Measurements from ENCODE around the gene CRELD1.

CRELD1 gene

GRCh38 chr3:9932843-9933560, 632 bp upstream of the CRELD1 start:
- no peak overlapping the region for H3K9ac ChIP-seq
- peak overlapping the region; percentile 87 for H3K4me2 ChIP-seq (ENCODE audit: low read length)
- H3K9me3 ChIP-seq (ENCODE audit: control insufficient read depth, low read length) = no peaks in the 10 kb centered on the region
- peaks cover 10% of the 10 kb centered on the region for H3K4me1 ChIP-seq
- peaks cover 9% of the 10 kb centered on the region for H3K79me2 ChIP-seq
- H2AFZ ChIP-seq = peak overlapping the region; percentile 99
- TF ChIP-seq CTCF (IDR thresholded peaks at IDR 0.05) = peak; percentile 85
- peak overlapping the region; percentile 92 for H3K4me3 ChIP-seq (ENCODE audit: low read depth, low read length)
- peak overlapping the region; percentile 93 for H3K27ac ChIP-seq
- H3K36me3 ChIP-seq (ENCODE audit: control insufficient read depth, insufficient read depth, low read length) = no peaks in the 10 kb centered on the region
- no peaks in the 10 kb centered on the region for H3K27me3 ChIP-seq (ENCODE audit: control insufficient read depth, insufficient read depth, low read length)

DNA sequence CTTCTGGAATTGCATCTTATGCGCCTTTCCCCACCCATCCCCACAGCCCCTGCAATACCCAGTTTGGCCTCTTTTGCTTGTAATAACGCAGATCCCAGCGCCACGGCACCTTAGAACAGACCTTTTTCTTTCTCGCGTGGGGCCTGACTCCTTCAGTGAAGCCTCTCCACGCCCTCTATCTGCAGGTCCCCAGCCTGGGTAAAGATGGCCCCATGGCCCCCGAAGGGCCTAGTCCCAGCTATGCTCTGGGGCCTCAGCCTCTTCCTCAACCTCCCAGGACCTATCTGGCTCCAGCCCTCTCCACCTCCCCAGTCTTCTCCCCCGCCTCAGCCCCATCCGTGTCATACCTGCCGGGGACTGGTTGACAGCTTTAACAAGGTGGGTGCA, 594 bp downstream of the CRELD1 start:
- Histone ChIP-seq H3K27ac (peak overlapping the region; percentile 93), H3K4me1 (peaks cover 10% of the 10 kb centered on the region), H3K36me3 (ENCODE audit: control insufficient read depth, insufficient read depth, low read length) (no peaks in the 10 kb centered on the region)

DNA sequence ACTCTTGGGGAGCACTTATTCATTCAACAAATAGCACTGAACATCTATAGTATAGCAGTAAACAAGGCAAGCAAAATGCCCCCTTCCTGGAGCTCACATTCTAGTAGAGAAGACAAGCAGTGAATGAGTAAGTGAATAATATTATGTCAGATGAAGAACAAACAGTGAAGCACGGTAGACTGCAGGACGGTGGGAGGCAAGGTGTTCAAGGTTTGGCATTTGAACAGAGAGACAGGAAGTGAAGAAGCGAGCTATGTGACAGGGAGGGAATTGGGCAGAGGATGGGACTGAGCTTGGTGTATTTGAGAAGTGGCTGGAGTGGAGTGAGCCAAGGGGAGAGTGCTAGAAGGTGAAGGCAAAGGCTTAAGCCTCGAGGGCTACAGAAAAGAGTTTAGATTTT, 1.4 kb downstream of the CRELD1 start:
- peaks cover 9% of the 10 kb centered on the region for H3K79me2 ChIP-seq
- no peak overlapping the region for H3K27ac ChIP-seq
- no peak overlapping the region for H3K9ac ChIP-seq

More for the DNA sequence above, 594 bp downstream of the CRELD1 start:
- Histone ChIP-seq H2AFZ (peak overlapping the region; percentile 99), H3K27me3 (ENCODE audit: control insufficient read depth, insufficient read depth, low read length) (no peaks in the 10 kb centered on the region), H3K9ac (peak overlapping the region; percentile 81), H3K9me3 (ENCODE audit: control insufficient read depth, low read length) (no peaks in the 10 kb centered on the region), H3K4me3 (ENCODE audit: low read depth, low read length) (peak overlapping the region; percentile 92), H3K79me2 (peaks cover 9% of the 10 kb centered on the region), H3K4me2 (ENCODE audit: low read length) (peak overlapping the region; percentile 87)
- TF ChIP-seq CTCF (IDR thresholded peaks at IDR 0.05) = no peak

DNA sequence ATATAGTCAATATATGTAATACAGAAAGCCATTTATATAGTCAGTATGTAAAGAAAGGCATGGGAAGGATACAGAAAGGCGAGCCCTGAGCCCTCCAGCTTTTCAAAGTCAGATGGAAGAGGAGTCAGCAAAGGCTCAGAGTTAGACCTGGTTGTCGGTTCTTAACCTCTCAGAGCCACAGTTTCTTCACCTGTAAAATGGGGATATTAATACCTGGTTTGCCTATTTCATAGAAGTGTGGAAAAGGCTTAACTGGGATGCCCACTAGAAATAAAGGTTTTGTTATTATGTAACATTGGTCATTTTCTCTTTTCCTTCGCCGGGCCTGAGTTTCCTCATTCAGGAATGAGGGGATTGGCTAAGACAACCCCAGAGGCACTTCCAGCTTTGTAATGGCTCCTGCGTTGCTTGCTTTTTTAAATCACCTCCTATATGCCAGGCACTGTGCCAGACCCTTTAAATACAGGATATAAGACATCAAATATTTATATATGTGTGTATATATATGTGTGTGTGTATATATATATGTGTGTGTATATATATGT, 2.4 kb downstream of the CRELD1 start:
- H3K4me3 ChIP-seq (ENCODE audit: low read depth, low read length) = no peak overlapping the region
- no peak for TF ChIP-seq CTCF (IDR thresholded peaks at IDR 0.05)
- H3K9ac ChIP-seq = no peak overlapping the region
- no peak overlapping the region for H2AFZ ChIP-seq
- H3K9me3 ChIP-seq (ENCODE audit: control insufficient read depth, low read length) = no peaks in the 10 kb centered on the region
- no peaks in the 10 kb centered on the region for H3K27me3 ChIP-seq (ENCODE audit: control insufficient read depth, insufficient read depth, low read length)
- H3K36me3 ChIP-seq (ENCODE audit: control insufficient read depth, insufficient read depth, low read length) = no peaks in the 10 kb centered on the region
- H3K79me2 ChIP-seq = peaks cover 9% of the 10 kb centered on the region
- H3K4me1 ChIP-seq = peaks cover 10% of the 10 kb centered on the region
- no peak overlapping the region for H3K27ac ChIP-seq
- no peak overlapping the region for H3K4me2 ChIP-seq (ENCODE audit: low read length)

More for the DNA sequence above, 1.4 kb downstream of the CRELD1 start:
- Histone ChIP-seq H3K36me3 (ENCODE audit: control insufficient read depth, insufficient read depth, low read length) (no peaks in the 10 kb centered on the region), H3K4me1 (peaks cover 10% of the 10 kb centered on the region), H3K4me2 (ENCODE audit: low read length) (peak overlapping the region; percentile 87), H3K9me3 (ENCODE audit: control insufficient read depth, low read length) (no peaks in the 10 kb centered on the region), H3K4me3 (ENCODE audit: low read depth, low read length) (no peak overlapping the region), H2AFZ (no peak overlapping the region), H3K27me3 (ENCODE audit: control insufficient read depth, insufficient read depth, low read length) (no peaks in the 10 kb centered on the region)
- TF ChIP-seq CTCF (IDR thresholded peaks at IDR 0.05) = no peak
